GM18499 (cell line): ENCODE measurements around the gene PTPN22.

Experiments
- ATAC-seq: cut with Tn5 transposase; IDR thresholded peaks from one replicate; pipeline ENCODE4 v1.9.1; 2021; ENCODE audit warnings: moderate number of reproducible peaks; ENCODE audit not compliant: insufficient read depth, unreplicated experiment

PTPN22 gene

GRCh38 chr1:113805256-113805531, 66.3 kb downstream of the PTPN22 start:
- no peak for ATAC-seq

- no peak for ATAC-seq
These were observed 66.9 kb downstream of the PTPN22 start for GRCh38 chr1:113804421-113805255.

- no peak for ATAC-seq
These were observed 69.0 kb downstream of the PTPN22 start for GRCh38 chr1:113802367-113803007.

- no peak for ATAC-seq
These were observed 71.0 kb downstream of the PTPN22 start for GRCh38 chr1:113800487-113800886.

- ATAC-seq, result no peak
These were observed 74.0 kb downstream of the PTPN22 start for GRCh38 chr1:113797472-113797871.

- no peak for ATAC-seq
These were observed 77.4 kb downstream of the PTPN22 start for GRCh38 chr1:113793878-113794834.

GRCh38 chr1:113792986-113793385, 78.5 kb downstream of the PTPN22 start:
- no peak for ATAC-seq

GRCh38 chr1:113792471-113792870, 79.0 kb downstream of the PTPN22 start:
- ATAC-seq, result no peak

GRCh38 chr1:113788802-113789201, 82.7 kb downstream of the PTPN22 start:
- no peak for ATAC-seq

- no peak for ATAC-seq
These were observed 83.8 kb downstream of the PTPN22 start for GRCh38 chr1:113787663-113788062.

GRCh38 chr1:113786069-113786468, 85.4 kb downstream of the PTPN22 start:
- no peak for ATAC-seq

- ATAC-seq, result peak; percentile 72
These were observed 87.3 kb downstream of the PTPN22 start for GRCh38 chr1:113784104-113784779.

- ATAC-seq, result no peak
These were observed 88.0 kb downstream of the PTPN22 start for GRCh38 chr1:113783254-113784103.

GRCh38 chr1:113782406-113782805, 89.1 kb downstream of the PTPN22 start:
- no peak for ATAC-seq

GRCh38 chr1:113780374-113781146, 91.0 kb downstream of the PTPN22 start:
- ATAC-seq, result no peak

GRCh38 chr1:113779542-113779941, 92.0 kb downstream of the PTPN22 start:
- ATAC-seq, result no peak

- ATAC-seq, result no peak
These were observed 94.0 kb downstream of the PTPN22 start for GRCh38 chr1:113777561-113777960.

- ATAC-seq, result no peak
These were observed 101.5 kb downstream of the PTPN22 start for GRCh38 chr1:113770031-113770430.

- no peak for ATAC-seq
These were observed 101.9 kb downstream of the PTPN22 start for GRCh38 chr1:113769601-113769970.
